C4-2B (cell line): ENCODE measurements around the gene MTHFD2L.

Experiments used
- CTCF ChIP-seq: fragments of 450-650 bp; conservative IDR thresholded peaks from 2 replicates; pipeline ENCODE4 v1.5.1; 2017; ENCODE audit warnings: mild to moderate bottlenecking
- ZFX ChIP-seq: fragments of 450-650 bp; IDR thresholded peaks from 2 replicates; pipeline ENCODE4 v1.6.1; 2017

DNA sequence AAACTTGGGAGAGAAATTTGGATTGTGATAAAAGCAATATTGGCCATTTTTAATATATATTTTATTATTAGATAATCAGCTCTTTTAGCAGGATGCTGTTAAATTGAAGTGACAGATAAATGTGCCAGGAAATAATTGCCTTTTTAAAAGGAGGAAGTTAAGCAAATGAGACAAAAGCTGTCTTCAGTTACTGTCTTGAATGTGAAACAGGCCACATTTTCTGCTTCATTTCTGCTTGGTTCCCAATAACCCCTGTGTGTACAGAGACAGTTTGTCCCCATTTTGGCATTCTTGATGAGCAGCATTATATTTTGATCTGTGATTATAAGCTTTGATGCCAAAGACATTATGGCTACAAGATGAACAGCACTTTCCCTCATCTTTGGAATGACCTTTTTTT is 151.3 kb downstream of the MTHFD2L start:
- no peak for TF ChIP-seq CTCF
- no peak for TF ChIP-seq ZFX
